Type B pancreatic cell (in vitro differentiated cells): Measurements from ENCODE around the gene PCOLCE2. TPM values are rescaled to one million over a fixed set of nuclear protein-coding genes. Genes with fewer than 3 reads are reported as not detected.

Experiments
- DNase-seq: peaks from one replicate; pipeline ENCODE4 v3.0.0; 2021; ENCODE audit warnings: mixed read lengths; ENCODE audit not compliant: unreplicated experiment; ENCODE audit errors: extremely low spot score
- H3K27ac Mint-ChIP-seq: 2 replicates; pipeline ENCODE4 v1.8.0; 2021; ENCODE audit warnings: mild to moderate bottlenecking, mixed read lengths
- H3K27me3 Mint-ChIP-seq: 2 replicates; pipeline ENCODE4 v1.8.0; 2021; ENCODE audit warnings: mixed read lengths
- H3K36me3 Mint-ChIP-seq: 2 replicates; pipeline ENCODE4 v1.8.0; 2021; ENCODE audit warnings: mixed read lengths
- H3K4me1 Mint-ChIP-seq: one replicate; pipeline ENCODE4 v1.8.0; 2021; ENCODE audit warnings: mixed read lengths; ENCODE audit not compliant: unreplicated experiment
- H3K4me3 Mint-ChIP-seq: 2 replicates; pipeline ENCODE4 v1.8.0; 2021; ENCODE audit warnings: mild to moderate bottlenecking, mixed read lengths
- H3K9me3 Mint-ChIP-seq: 2 replicates; pipeline ENCODE4 v1.8.0; 2021; ENCODE audit warnings: mixed read lengths
- CTCF ChIP-seq: fragments of 200-600 bp; sonication (generic); conservative IDR thresholded peaks from 2 replicates; pipeline ENCODE4 v1.5.0; 2021; ENCODE audit warnings: antibody characterized with exemption, mild to moderate bottlenecking
- total RNA-seq: library from RNA; stranded (reverse); gene quantifications from 2 replicates; pipeline ENCODE4 v1.2.1, GENCODE V29; 2021; ENCODE audit warnings: low replicate concordance

The PCOLCE2 gene
- total RNA-seq, 1 donor from 2014 or later, result 7.2 TPM

- H3K27me3 Mint-ChIP-seq, result no peaks in the 10 kb centered on the region
- no peaks in the 10 kb centered on the region for H3K9me3 Mint-ChIP-seq
- no peak for DNase-seq
- H3K36me3 Mint-ChIP-seq, result peaks cover 3% of the 10 kb centered on the region
- TF ChIP-seq CTCF, result no peak
- no peak overlapping the region for H3K4me3 Mint-ChIP-seq
- H3K4me1 Mint-ChIP-seq, result no peaks in the 10 kb centered on the region
- H3K27ac Mint-ChIP-seq, result no peak overlapping the region
Observed at GRCh38 chr3:142839831-142840230, 49.1 kb downstream of the PCOLCE2 start.

- Mint-ChIP-seq H3K27me3 (no peaks in the 10 kb centered on the region), H3K4me3 (no peak overlapping the region), H3K27ac (no peak overlapping the region), H3K36me3 (no peaks in the 10 kb centered on the region), H3K4me1 (no peaks in the 10 kb centered on the region), H3K9me3 (no peaks in the 10 kb centered on the region)
- no peak for DNase-seq
- no peak for TF ChIP-seq CTCF
Observed at GRCh38 chr3:142837526-142837925, 51.4 kb downstream of the PCOLCE2 start.

- TF ChIP-seq CTCF, result peak; percentile 92
- no peaks in the 10 kb centered on the region for H3K9me3 Mint-ChIP-seq
Observed at GRCh38 chr3:142828703-142829305, 60.1 kb downstream of the PCOLCE2 start.

GRCh38 chr3:142819179-142819578 lies 69.7 kb downstream of the PCOLCE2 start:
- no peaks in the 10 kb centered on the region for H3K27me3 Mint-ChIP-seq
- TF ChIP-seq CTCF, result no peak
- DNase-seq, result no peak
- no peak overlapping the region for H3K27ac Mint-ChIP-seq
- no peak overlapping the region for H3K4me3 Mint-ChIP-seq
- no peaks in the 10 kb centered on the region for H3K36me3 Mint-ChIP-seq
- no peaks in the 10 kb centered on the region for H3K9me3 Mint-ChIP-seq
- peaks cover 13% of the 10 kb centered on the region for H3K4me1 Mint-ChIP-seq

More at GRCh38 chr3:142828703-142829305, 60.1 kb downstream of the PCOLCE2 start:
- peaks cover 3% of the 10 kb centered on the region for H3K36me3 Mint-ChIP-seq
- peak; percentile 77 for DNase-seq
- H3K27ac Mint-ChIP-seq, result peak overlapping the region; percentile 30
- peaks cover 11% of the 10 kb centered on the region for H3K27me3 Mint-ChIP-seq
- H3K4me1 Mint-ChIP-seq, result peaks cover under 1% of the 10 kb centered on the region
- H3K4me3 Mint-ChIP-seq, result no peak overlapping the region

GRCh38 chr3:142818651-142819050 lies 70.2 kb downstream of the PCOLCE2 start:
- TF ChIP-seq CTCF, result no peak
- no peaks in the 10 kb centered on the region for H3K9me3 Mint-ChIP-seq
- H3K36me3 Mint-ChIP-seq, result no peaks in the 10 kb centered on the region
- no peak overlapping the region for H3K4me3 Mint-ChIP-seq
- no peak for DNase-seq
- no peaks in the 10 kb centered on the region for H3K27me3 Mint-ChIP-seq
- H3K4me1 Mint-ChIP-seq, result peaks cover 11% of the 10 kb centered on the region
- H3K27ac Mint-ChIP-seq, result no peak overlapping the region
